ENCODE measurements around the gene ASAP2. TPM values are rescaled to one million over a fixed set of nuclear protein-coding genes. Genes with fewer than 3 reads are reported as not detected.

The ASAP2 gene
- total and polyA plus RNA-seq, 5 donors = 9.2 to 19.7 (median 15.2) TPM

DNA sequence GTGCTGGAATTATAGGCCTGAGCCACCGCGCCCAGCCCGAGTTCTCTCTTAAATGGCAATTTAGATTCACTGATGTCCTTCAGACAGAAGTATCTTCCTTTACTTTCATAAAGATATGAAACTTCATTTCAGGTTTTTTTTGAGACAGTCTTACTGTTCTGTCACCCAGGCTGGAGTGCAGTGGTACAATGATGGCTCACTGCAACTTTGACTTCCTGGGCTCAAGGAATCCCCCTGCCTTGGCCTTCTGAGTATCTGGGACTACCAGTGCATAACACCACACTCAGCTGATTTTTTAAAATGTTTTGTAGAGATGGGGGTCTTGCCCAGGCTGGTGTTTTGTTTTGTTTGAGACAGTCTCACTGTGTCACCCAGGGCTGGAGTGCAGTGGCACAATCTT, 203.5 kb downstream of the ASAP2 start:
- no peak overlapping the region for H3K27ac ChIP-seq (ENCODE audit: low read length)
- H3K27me3 ChIP-seq (ENCODE audit: control insufficient read depth, insufficient read depth) = no peaks in the 10 kb centered on the region
- intact Hi-C loops (cut with DNase I) = no loop called here
- no peaks in the 10 kb centered on the region for H3K4me1 ChIP-seq (ENCODE audit: control insufficient read depth, insufficient read depth, low read length)
- DNase-seq = no peak
- ATAC-seq = no peak
- over 99% methylated on average over 3 of the region's 3 CpGs for WGBS
- no peak overlapping the region for H3K4me3 ChIP-seq (ENCODE audit: low read length)
- no peaks in the 10 kb centered on the region for H3K9me3 ChIP-seq (ENCODE audit: control insufficient read depth, low read length)

DNA sequence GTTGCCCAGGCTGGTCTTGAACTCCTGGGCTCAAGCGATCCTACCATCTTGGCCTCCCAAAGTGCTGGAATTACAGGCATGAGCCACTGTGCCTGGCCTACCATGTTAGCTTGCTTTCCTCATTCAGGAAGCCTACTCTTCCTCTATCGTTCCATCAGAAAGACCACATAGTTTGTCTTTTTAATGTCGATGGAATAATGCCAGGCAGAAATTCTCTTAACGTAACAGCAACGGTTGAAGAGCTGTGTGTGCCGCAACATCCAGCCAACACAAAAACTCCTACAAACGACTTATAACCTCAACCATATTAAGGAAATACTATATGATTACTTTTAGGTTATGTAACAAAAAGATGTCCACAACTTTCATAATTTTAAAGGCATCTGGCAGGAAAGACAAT, 206.2 kb downstream of the ASAP2 start:
- H3K27ac ChIP-seq (ENCODE audit: low read length) = no peak overlapping the region
- ATAC-seq (no peak), DNase-seq (no peak)
- H3K9me3 ChIP-seq (ENCODE audit: control insufficient read depth, low read length) = no peaks in the 10 kb centered on the region
- H3K27me3 ChIP-seq (ENCODE audit: control insufficient read depth, insufficient read depth) = no peaks in the 10 kb centered on the region
- 69% methylated on average over 7 of the region's 7 CpGs for WGBS
- intact Hi-C loops (cut with DNase I) = no loop called here
- H3K4me3 ChIP-seq (ENCODE audit: low read length) = no peak overlapping the region
- no peaks in the 10 kb centered on the region for H3K4me1 ChIP-seq (ENCODE audit: control insufficient read depth, insufficient read depth, low read length)

DNA sequence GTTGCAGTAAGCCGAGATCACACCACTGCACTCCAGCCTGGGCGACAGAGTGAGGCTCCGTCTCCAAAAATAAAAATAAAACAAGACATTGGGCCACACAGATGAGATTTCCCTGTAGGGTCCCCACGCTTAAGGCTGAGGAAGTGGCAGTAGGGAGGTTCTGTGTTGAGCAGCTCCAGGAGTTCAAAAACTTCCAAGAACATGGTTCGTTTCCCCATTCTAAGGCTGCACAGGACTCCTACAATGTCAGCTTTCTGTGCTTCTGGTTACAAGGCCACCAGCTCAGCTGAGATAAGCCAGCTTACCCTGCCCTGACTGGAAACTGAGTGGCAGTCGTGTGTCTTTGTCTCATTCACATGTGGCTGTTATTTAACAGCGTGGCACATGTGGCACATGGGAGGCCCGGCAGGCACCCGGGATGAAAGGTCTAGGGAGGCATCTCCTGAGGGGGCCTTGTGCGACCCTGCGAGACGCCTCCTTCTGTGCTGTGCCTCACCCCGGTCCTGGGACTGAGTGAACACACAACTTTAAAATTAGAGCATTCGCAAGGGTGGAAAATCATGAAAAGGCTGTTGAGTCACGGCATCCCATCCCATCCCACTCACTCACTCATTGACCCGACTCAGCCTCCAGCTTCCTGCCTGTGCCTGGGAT, 209.0 kb downstream of the ASAP2 start:
- ATAC-seq = peak in 1 of 2 donors; percentile 15
- intact Hi-C loops (cut with DNase I) = no loop called here
- Histone ChIP-seq H3K27me3 (ENCODE audit: control insufficient read depth, insufficient read depth) (no peaks in the 10 kb centered on the region), H3K27ac (ENCODE audit: low read length) (no peak overlapping the region), H3K4me3 (ENCODE audit: low read length) (no peak overlapping the region), H3K9me3 (ENCODE audit: control insufficient read depth, low read length) (no peaks in the 10 kb centered on the region), H3K4me1 (ENCODE audit: control insufficient read depth, insufficient read depth, low read length) (no peaks in the 10 kb centered on the region)
- WGBS = 88% methylated on average over 16 of the region's 16 CpGs
- no peak for DNase-seq

DNA sequence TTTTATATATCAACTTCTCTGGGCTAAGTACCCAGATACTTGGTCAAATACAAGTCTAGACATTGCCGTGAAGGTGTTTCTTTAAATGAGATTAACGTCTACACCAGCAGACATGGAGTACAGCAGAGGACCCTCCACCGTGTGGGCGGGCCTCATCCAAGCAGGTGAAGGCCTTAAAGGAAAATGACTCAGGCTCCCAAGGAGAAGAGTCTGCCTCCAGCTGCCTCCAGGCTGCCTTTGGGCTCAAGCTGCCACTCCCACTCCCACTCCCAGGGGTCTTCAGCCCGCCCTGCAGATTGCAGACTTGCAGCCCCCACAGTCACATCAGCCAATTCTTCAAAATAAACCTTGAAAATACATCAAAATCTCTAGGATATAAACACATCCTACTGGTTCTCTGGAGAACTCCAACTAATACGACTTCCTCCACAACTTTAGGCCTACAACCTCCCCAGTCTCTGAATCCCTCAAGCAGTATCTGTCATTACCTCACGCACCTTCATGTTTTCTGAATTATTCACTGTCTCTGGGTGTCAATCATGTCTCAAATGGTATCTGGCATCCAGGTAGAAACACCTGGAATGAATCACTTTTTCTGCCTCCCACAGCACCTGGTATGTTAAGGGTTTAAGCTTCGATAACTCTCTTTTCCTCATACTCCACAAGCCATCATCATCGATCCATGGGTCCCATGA, 209.8 kb downstream of the ASAP2 start:
- Histone ChIP-seq H3K4me1 (ENCODE audit: control insufficient read depth, insufficient read depth, low read length) (no peaks in the 10 kb centered on the region), H3K27me3 (ENCODE audit: control insufficient read depth, insufficient read depth) (no peaks in the 10 kb centered on the region), H3K27ac (ENCODE audit: low read length) (no peak overlapping the region), H3K4me3 (ENCODE audit: low read length) (no peak overlapping the region), H3K9me3 (ENCODE audit: control insufficient read depth, low read length) (no peaks in the 10 kb centered on the region)
- intact Hi-C loops (cut with DNase I) = no loop called here
- 87% methylated on average over 9 of the region's 9 CpGs for WGBS
- DNase-seq = no peak
- ATAC-seq = no peak

DNA sequence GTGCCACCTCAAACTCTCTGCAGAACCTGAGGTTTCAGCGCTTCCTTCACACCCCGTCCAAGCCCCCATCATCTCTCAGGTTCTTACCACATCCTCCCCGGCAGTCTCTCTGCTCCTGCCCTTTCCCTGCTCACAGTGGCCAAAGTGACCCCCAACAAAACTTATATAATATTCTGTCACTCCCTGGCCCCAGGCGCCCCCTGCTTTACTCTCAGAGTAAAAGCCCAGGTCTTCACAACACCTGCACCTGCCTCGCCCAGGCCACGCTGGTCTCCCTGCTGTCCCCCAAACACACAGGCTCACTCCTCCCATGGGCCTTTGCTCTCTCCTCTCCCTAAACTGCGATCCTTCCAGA, 210.3 kb downstream of the ASAP2 start:
- intact Hi-C loops (cut with DNase I) = no loop called here
- Histone ChIP-seq H3K4me3 (ENCODE audit: low read length) (no peak overlapping the region), H3K9me3 (ENCODE audit: control insufficient read depth, low read length) (no peaks in the 10 kb centered on the region), H3K4me1 (ENCODE audit: control insufficient read depth, insufficient read depth, low read length) (no peaks in the 10 kb centered on the region), H3K27ac (ENCODE audit: low read length) (no peak overlapping the region), H3K27me3 (ENCODE audit: control insufficient read depth, insufficient read depth) (no peaks in the 10 kb centered on the region)
- ATAC-seq (no peak), DNase-seq (no peak)
- WGBS = 98% methylated on average over 7 of the region's 7 CpGs

DNA sequence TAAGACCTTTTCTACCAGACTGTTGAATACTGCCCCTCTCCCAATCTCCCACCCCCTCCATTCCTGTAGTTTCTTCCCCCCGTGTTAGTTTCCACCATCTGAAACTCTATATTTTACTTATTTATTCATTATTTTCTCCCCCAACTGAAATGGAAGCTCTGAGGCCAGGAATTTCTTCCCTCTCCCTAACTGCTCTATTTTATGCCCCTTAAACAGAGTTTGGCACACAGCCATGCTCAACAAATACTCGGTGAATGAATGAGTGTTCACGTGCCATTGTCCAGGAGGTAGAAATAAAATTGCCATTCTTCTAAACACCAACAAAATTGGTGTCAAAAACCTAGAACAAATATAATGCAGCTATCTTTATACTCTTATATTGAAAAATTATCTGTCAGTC, 211.1 kb downstream of the ASAP2 start:
- Histone ChIP-seq H3K4me1 (ENCODE audit: control insufficient read depth, insufficient read depth, low read length) (no peaks in the 10 kb centered on the region), H3K27ac (ENCODE audit: low read length) (no peak overlapping the region), H3K9me3 (ENCODE audit: control insufficient read depth, low read length) (no peaks in the 10 kb centered on the region), H3K4me3 (ENCODE audit: low read length) (no peak overlapping the region), H3K27me3 (ENCODE audit: control insufficient read depth, insufficient read depth) (no peaks in the 10 kb centered on the region)
- WGBS = 69% methylated on average over 3 of the region's 3 CpGs
- ATAC-seq (no peak), DNase-seq (no peak)
- intact Hi-C loops (cut with DNase I) = no loop called here

DNA sequence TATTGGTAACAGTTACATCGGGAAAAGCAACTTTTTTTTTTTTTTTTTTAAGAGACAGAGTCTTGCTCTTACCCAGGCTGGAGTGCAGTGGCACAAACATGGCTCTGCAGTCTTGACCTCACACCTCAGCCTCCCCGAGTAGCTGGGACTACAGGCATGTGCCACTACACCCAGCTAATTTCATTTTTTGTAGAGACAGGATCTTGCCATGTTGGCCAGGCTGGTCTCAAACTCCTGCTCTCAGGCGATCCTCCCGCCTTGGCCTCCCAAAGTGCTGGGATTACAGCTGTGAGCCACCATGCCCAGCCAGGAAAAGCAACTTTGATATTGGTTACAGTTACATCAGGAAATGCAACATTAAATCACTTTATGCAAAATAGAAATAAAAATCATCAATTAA, 212.1 kb downstream of the ASAP2 start:
- DNase-seq = no peak
- Histone ChIP-seq H3K4me1 (ENCODE audit: control insufficient read depth, insufficient read depth, low read length) (no peaks in the 10 kb centered on the region), H3K4me3 (ENCODE audit: low read length) (no peak overlapping the region), H3K27me3 (ENCODE audit: control insufficient read depth, insufficient read depth) (no peaks in the 10 kb centered on the region), H3K27ac (ENCODE audit: low read length) (no peak overlapping the region), H3K9me3 (ENCODE audit: control insufficient read depth, low read length) (no peaks in the 10 kb centered on the region)
- intact Hi-C loops (cut with DNase I) = no loop called here
- 90% methylated on average over 4 of the region's 4 CpGs for whole genome bisulfite sequencing
- no peak for ATAC-seq

DNA sequence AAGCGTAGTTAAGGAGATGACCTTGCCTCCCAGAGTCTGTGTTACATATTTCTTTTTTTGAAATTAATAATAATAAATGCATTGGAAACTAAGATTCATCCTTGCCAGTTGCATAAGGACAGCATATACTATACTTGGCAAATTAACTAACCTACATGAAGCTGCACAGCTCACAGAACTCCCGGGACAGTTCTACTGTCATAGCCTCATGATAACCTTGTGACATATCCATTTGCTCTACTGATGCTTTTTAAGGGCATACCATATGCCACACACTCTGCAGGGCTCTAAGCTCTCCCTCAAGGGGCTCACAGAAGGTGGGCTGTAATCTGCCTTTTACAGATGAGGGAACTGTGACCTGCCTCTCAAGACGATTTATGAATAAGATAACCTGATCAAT, 212.9 kb downstream of the ASAP2 start:
- no peak overlapping the region for H3K4me3 ChIP-seq (ENCODE audit: low read length)
- H3K9me3 ChIP-seq (ENCODE audit: control insufficient read depth, low read length) = no peaks in the 10 kb centered on the region
- H3K27ac ChIP-seq (ENCODE audit: low read length) = no peak overlapping the region
- intact Hi-C loops (cut with DNase I) = no loop called here
- WGBS = 76% methylated on average over 3 of the region's 3 CpGs
- peaks cover 2% of the 10 kb centered on the region for H3K4me1 ChIP-seq (ENCODE audit: control insufficient read depth, insufficient read depth, low read length)
- no peak for ATAC-seq
- no peaks in the 10 kb centered on the region for H3K27me3 ChIP-seq (ENCODE audit: control insufficient read depth, insufficient read depth)
- no peak for DNase-seq

DNA sequence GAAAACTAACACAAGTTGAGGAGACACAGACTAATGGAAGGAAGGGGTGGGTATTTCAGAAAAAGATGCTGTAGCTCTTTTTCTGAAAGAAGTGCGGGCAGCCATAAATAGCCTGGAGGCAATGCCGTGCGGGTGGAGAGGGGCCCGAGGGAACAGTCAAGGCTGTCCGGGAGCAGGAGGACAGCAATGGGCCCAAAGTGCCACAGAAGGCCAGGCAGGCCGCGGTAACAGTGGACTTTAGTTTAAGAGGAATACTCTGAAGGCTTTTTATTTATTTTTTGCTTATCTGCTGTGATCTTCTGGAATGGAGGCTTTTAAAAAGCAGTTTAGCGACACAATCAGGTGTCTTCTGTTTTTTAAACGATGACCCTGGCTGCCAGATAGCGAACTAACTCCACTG, 213.9 kb downstream of the ASAP2 start:
- Histone ChIP-seq H3K27ac (ENCODE audit: low read length) (no peak overlapping the region), H3K27me3 (ENCODE audit: control insufficient read depth, insufficient read depth) (no peaks in the 10 kb centered on the region), H3K4me1 (ENCODE audit: control insufficient read depth, insufficient read depth, low read length) (peaks cover 2% of the 10 kb centered on the region), H3K9me3 (ENCODE audit: control insufficient read depth, low read length) (no peaks in the 10 kb centered on the region), H3K4me3 (ENCODE audit: low read length) (no peak overlapping the region)
- no peak for DNase-seq
- 69% methylated on average over 10 of the region's 10 CpGs for WGBS
- ATAC-seq = no peak
- intact Hi-C loops (cut with DNase I) = no loop called here

DNA sequence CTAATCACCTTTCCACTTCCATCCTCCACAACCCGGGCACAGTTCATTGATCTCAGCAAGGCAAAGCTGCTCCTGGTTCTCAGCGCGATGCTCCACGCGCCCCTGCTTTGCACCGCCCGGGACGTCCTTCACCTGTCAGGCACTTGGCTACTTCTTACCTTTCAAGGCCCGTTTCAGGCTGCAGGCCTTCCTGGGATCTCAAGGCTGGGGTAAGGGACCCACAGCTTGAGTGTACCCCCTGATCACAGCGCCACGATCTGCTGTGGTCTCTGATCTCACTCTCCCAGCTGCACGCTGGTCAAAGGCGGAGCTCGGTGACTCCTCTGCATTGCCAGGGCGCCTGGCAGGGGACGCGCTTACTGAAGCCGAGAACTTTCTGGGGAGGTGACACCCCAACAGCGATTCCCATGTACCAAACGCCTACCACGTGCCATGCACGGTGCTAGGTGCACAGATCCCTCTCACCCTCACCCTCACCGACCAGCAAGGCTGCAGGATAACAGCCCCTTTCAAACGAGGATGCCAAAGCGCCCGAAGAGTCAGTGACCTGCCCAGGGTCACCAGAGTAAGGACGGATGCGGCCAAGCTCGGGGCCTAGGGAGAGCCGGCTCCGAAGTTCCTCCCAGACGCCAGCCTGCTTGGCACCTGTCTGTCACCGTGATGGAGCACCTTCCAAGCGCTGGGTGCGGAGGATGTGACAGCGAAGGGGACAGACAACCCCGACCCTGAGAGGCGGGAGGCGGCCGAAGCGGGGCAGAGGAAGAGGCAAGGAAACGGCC, 215.9 kb downstream of the ASAP2 start:
- peaks cover 2% of the 10 kb centered on the region for H3K4me1 ChIP-seq (ENCODE audit: control insufficient read depth, insufficient read depth, low read length)
- H3K9me3 ChIP-seq (ENCODE audit: control insufficient read depth, low read length) = no peaks in the 10 kb centered on the region
- H3K4me3 ChIP-seq (ENCODE audit: low read length) = peak overlapping the region; percentile 97
- peak; percentile 61 to 81 (median 81) for DNase-seq
- 7% methylated on average over 42 of the region's 42 CpGs for WGBS
- peak overlapping the region; percentile 95 for H3K27ac ChIP-seq (ENCODE audit: low read length)
- no peaks in the 10 kb centered on the region for H3K27me3 ChIP-seq (ENCODE audit: control insufficient read depth, insufficient read depth)
- ATAC-seq = peak; percentile 32 to 45
- intact Hi-C loops (cut with DNase I) = no loop called here
